Stimulated activated CD8-positive, alpha-beta memory T cell treated with anti-CD3 and anti-CD28 coated beads, Interleukin-7, amount 100 ng/mL, for 1 hour (primary cell): ENCODE measurements around the gene INF2.

Experiments
- DNase-seq, 2 donors: peaks; one replicate each; pipeline ENCODE4 v3.0.0-alpha.2; 2020; ENCODE audit warnings: low read depth in 2 of 2

INF2 gene

DNA sequence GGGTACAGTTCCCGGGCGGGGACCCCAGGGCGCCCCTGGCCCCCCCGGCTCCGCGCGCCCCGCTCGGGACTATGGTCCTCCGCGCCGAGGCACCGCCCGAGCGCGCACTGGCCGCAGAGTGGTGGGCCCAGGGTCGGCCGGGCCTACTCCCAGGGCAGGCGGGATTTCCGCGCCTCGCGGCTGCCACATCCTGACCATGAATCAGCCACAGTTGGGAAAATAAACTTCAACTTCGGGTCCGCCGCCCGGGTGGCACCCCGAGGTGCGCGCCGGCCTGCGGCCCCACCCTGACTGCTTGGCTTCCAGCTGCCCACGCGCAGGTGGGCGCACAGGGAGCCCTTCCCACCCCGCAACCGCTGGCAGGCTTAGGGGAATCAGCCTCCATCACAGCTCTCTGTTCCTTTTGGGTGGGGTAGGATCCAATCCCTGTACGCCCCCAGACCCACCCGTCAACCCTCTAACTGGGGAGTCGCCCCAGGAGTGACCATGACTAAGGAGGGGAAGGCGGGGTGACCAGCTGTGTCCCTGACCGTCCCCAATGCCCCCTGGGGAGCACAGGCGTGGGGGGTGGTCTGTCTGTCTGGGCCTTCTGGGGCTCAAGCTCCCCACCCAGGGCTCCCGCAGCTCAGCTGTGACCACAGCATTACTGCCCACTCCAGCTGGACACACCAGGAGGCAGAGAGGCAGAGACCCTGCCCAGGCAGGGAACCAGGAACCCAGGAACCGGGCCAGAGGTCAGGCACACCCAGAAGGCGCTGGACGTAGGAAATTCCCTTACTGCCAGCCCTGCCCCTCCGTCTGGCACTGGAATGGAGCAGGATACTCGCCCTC is 678 bp downstream of the INF2 start:
- DNase-seq: no peak

GRCh38 chr14:104690861-104691455 is 1.5 kb downstream of the INF2 start:
- DNase-seq: no peak

DNA sequence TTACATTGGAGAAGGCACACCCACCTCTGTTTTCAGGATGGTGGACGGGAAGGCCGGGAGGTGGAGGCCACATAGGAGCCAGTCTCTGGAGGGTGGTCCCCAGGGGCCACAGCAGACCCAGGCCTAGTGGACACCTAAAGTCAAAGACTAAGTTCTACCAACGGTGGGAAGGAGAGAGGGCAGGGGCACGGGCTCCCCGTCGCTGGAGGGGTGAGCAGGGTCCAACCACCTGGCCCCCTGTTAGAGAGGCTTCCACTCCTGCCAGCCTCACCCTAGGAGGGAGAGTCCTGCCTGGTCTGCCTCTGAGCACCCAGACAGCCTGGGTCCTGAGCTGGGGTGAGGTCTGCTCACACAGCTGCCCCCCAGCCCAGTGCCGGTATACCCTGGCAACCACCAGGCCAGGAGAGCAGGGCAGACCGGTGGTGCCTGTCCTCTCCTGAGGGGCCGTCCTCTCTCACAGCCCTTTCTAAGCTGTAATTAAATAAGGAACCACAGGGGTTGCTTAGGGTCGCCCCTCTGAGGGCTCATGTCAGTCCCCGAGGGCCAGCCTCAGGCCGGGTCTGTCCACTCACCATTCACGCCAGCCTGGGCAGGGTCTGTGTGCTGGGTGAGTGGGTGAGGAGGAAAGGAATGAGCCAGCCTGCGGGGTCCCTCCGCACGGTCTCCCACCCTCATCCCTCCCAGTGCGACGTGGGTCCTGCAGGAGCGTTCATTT is 2.3 kb downstream of the INF2 start:
- DNase-seq: no peak

GRCh38 chr14:104692261-104692938 is 3.0 kb downstream of the INF2 start:
- no peak for DNase-seq

GRCh38 chr14:104692939-104693315 is 3.5 kb downstream of the INF2 start:
- DNase-seq: no peak

DNA sequence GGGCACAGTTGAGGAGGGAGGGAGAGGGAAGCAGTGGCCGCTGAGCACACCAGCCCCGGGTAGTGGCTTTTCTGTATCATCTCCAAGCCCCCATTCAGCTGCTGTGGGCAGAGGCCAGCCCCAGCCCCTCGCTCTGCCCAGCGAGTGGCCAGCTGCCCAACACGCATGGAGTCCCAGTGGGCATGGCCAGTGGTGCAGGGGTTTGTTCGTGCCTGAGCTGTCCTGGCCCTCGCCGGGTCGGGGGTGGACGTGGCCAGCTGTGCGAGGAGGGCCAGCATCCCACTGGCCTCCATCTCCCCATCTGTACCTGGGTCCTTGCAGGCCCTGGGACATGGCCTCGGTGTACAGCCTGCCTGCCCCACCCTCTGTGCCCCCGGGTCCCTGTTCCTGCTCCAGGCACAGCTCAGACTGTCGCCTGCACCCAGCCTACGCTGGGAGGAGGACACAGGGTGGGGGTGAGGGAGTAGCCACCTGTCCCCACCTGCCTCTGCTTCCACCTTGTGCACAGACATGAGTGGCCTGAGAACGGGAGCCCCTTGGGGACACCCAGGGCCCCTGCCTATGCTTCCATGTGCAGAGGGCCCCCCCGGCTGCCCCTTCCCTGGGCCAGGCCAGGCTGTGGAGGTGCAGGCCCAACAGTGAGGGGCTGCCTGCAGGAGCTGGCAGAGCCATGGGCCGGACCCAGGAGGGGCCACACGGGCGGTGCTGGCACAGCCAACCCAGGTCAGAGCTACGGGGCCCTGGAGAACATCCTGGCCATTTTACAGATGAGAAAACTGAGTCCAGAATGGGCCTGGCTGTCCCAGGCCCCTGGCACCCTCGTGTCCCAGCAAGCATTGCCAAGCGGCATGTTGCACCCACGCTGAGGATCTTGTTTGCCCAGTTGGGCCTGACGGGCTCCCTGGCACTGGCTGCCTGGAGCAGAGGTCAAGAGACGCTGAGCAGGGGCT is 4.3 kb downstream of the INF2 start:
- DNase-seq: no peak

- DNase-seq: no peak
Measured at GRCh38 chr14:104694475-104694950, 5.1 kb downstream of the INF2 start.

- DNase-seq: no peak
Measured at GRCh38 chr14:104694991-104695659, 5.7 kb downstream of the INF2 start.

DNA sequence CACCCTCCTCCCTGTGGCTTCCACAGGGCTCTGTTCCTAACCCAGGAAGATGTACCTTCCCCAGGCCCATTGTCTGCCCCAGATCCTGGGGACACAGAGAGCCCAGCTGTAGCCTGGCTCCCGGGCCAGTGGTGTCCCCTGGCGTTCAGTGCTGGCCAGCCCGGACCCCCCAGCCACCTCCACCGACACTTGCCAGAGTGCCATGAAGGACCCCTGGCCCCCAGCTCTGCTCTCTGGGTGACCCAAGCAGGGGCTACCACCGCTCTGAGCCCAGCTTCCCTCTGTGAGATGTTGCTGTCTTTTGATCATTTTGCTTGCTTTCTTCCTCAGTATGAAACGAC is 6.2 kb downstream of the INF2 start:
- no peak for DNase-seq

- DNase-seq: no peak
Measured at GRCh38 chr14:104696671-104697316, 7.4 kb downstream of the INF2 start.

GRCh38 chr14:104697317-104697703 is 7.9 kb downstream of the INF2 start:
- DNase-seq: no peak

- no peak for DNase-seq
Measured at GRCh38 chr14:104697892-104698583, 8.6 kb downstream of the INF2 start.

DNA sequence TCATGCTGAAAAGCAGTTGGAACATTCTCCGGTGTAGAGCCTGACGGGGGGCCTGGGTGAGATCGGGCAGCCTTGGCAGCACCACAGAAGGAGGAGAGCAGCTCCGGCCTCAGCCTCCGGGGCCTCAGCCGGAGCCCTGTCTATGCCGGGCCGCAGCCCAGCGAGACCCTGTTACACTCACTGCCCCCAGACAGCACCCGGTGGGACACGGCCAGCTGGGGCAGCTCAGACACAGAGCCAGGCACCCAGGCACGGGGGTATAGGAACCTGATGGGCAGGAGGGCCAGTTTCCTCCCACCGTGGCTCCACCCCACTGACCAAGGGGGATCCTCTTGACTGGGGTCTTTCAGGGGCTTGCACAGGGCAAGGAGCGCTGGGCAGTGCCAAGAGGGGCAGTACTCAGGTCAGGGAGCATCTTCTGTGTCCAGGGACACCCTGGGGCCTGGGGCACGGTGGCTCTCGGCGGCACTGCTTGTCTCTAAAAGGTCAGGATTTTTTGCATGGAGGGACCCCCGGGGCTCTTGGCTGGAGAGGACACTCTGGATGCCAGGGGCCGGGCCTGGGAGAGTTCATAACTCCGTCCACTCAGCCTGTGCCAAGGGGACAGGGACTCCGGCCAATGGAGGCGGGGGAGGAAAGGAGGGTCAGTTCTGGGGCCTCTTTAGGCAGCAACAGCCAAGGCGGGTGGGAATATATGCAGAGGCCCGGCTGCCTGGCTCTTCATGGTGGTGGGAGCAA is 9.4 kb downstream of the INF2 start:
- no peak for DNase-seq

- no peak for DNase-seq
Measured at GRCh38 chr14:104699426-104699748, 10.0 kb downstream of the INF2 start.

GRCh38 chr14:104700225-104700651 is 10.8 kb downstream of the INF2 start:
- DNase-seq: no peak

GRCh38 chr14:104700747-104701217 is 11.4 kb downstream of the INF2 start:
- DNase-seq: no peak

DNA sequence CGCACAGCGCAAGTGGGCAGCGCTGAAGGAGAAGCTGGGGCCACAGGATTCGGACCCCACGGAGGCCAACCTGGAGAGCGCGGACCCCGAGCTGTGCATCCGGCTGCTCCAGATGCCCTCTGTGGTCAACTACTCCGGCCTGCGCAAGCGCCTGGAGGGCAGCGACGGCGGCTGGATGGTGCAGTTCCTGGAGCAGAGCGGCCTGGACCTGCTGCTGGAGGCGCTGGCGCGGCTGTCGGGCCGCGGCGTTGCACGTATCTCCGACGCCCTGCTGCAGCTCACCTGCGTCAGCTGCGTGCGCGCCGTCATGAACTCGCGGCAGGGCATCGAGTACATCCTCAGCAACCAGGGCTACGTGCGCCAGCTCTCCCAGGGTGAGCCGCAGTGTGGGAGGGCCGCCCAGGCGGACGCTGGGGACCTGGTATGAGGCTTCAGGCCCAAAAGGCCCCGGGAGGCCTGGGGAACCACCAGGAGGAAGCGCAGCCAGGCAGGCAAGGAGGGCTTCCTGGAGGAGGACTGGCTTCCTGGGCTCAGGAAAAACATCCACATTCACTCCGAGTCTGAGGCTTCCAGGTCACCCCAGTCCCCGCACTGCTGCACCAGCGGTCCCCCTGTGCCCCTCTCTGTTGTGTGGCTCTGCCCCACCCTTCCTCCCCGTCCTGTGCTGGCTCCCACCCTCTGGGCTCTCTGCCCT is 12.1 kb downstream of the INF2 start:
- no peak for DNase-seq

DNA sequence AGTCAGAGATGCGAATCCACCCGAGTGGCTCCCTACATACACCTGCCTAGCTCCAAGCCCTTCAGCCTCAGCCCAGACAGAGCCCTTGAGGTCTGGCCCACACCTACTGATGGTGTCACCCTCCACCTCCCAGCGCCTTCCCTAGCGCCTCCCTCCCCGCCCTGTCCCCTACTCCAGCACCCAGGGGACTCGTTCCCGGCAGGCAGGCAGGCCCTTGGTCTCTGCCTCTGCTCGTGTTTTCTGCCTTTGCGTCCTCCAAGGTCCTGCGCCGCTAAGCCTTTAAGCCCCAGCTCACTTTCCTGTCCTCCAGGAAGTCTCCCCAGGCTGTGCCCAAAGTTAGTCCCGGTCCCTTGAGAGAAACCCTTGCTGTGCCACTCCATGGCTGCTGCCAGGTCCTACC is 12.7 kb downstream of the INF2 start:
- DNase-seq: no peak
